Suprapubic skin (tissue), 4 donors: Measurements from ENCODE around the gene AUTS2. TPM values are rescaled to one million over a fixed set of nuclear protein-coding genes. Genes with fewer than 3 reads are reported as not detected.

Experiments
- DNase-seq, 2 donors: peaks; one replicate each; pipeline ENCODE4 v3.0.0-alpha.2; 2019; ENCODE audit warnings: low spot score in 2 of 2
- H3K27ac ChIP-seq: fragments of 200-600 bp; sonication (generic); one replicate; pipeline ENCODE4 v1.5.1; 2019
- H3K27me3 ChIP-seq: fragments of 200-600 bp; sonication (generic); one replicate; pipeline ENCODE4 v1.5.1; 2019
- H3K36me3 ChIP-seq: fragments of 200-600 bp; sonication (generic); one replicate; pipeline ENCODE4 v1.5.1; 2019
- H3K4me1 ChIP-seq: fragments of 200-600 bp; sonication (generic); one replicate; pipeline ENCODE4 v1.5.1; 2019
- H3K4me3 ChIP-seq: fragments of 200-600 bp; sonication (generic); one replicate; pipeline ENCODE4 v1.5.1; 2019; ENCODE audit warnings: mild to moderate bottlenecking
- H3K9me3 ChIP-seq: fragments of 200-600 bp; sonication (generic); one replicate; pipeline ENCODE4 v1.5.1; 2019
- CTCF ChIP-seq, 2 donors: fragments of 200-600 bp in 1 of 2; fragments of 450-650 bp in 1 of 2; sonication (generic) in 1 of 2; IDR thresholded peaks; one replicate each; pipeline ENCODE4 v1.5.1; 2016 to 2019; ENCODE audit warnings: antibody characterized with exemption in 2 of 2, mild to moderate bottlenecking in 1 of 2, moderate library complexity in 1 of 2
- EP300 ChIP-seq: sonication (generic); formaldehyde crosslinking; IDR thresholded peaks from one replicate; pipeline ENCODE4 v1.6.1; 2017; ENCODE audit warnings: antibody characterized with exemption
- POLR2A ChIP-seq, 2 donors: fragments of 450-650 bp; IDR thresholded peaks; one replicate each; pipeline ENCODE4 v1.6.1; 2017; ENCODE audit warnings: antibody characterized with exemption in 2 of 2, mild to moderate bottlenecking in 2 of 2, moderate library complexity in 2 of 2
- POLR2AphosphoS5 ChIP-seq, 3 donors: sonication (generic); formaldehyde crosslinking; IDR thresholded peaks; one replicate each; pipeline ENCODE4 v1.6.1; 2017; ENCODE audit warnings: antibody characterized with exemption in 3 of 3
- WGBS: methylation state at CpG from one replicate; pipeline ENCODE4 v1.1.5; 2018; 5-methylcytosine and 5-hydroxymethylcytosine counted together
- total RNA-seq, 4 donors: library from RNA; depleted of rRNA; stranded (reverse); fragments of >200 nt; gene quantifications; one replicate each; pipeline ENCODE4 v1.1.0, GENCODE V29; 2016

The AUTS2 gene
- total RNA-seq, 4 donors from 2014 or later, result 31.0 to 102 (median 56.4) TPM

GRCh38 chr7:70420381-70420662 lies 822.0 kb downstream of the AUTS2 start:
- 97% methylated on average over 2 of the region's 2 CpGs for WGBS
- Histone ChIP-seq H3K27me3 (no peaks in the 10 kb centered on the region), H3K36me3 (no peaks in the 10 kb centered on the region), H3K9me3 (no peaks in the 10 kb centered on the region), H3K4me3 (no peak overlapping the region), H3K4me1 (peaks cover 7% of the 10 kb centered on the region), H3K27ac (no peak overlapping the region)
- no peak for TF ChIP-seq EP300
- DNase-seq, result no peak

DNA sequence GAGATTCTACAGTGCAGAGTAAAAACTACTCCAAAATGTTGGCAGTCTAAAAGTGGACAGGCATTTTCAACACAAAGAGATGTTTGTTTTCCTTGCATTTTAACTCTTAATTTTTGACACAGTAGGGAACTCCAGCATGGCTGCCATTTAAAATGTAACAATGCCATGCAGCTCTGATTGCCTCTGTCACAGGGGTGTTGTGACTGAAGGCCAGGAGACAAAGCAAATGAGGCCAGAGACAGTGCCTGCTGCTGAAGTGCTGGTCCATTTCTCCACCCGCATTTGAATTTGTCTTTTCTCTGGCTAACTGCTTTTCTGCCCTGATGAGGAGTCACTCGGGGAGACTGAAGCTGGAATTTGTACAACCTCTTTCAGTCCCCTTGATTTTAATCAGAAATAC lies 823.0 kb downstream of the AUTS2 start:
- no peak for DNase-seq
- WGBS, result 91% methylated on average over 2 of the region's 2 CpGs
- no peaks in the 10 kb centered on the region for H3K36me3 ChIP-seq

GRCh38 chr7:70426249-70426880 lies 828.1 kb downstream of the AUTS2 start:
- no peaks in the 10 kb centered on the region for H3K4me1 ChIP-seq
- no peak overlapping the region for H3K4me3 ChIP-seq
- DNase-seq, result no peak
- H3K27ac ChIP-seq, result no peak overlapping the region
- no peak for TF ChIP-seq CTCF (IDR thresholded peaks at IDR 0.05)
- no peak for TF ChIP-seq EP300
- TF ChIP-seq POLR2A (IDR thresholded peaks at IDR 0.05), result no peak
- TF ChIP-seq POLR2AphosphoS5 (IDR thresholded peaks at IDR 0.05), result no peak
- 77% methylated on average over 12 of the region's 12 CpGs for WGBS
- H3K27me3 ChIP-seq, result no peaks in the 10 kb centered on the region
- no peaks in the 10 kb centered on the region for H3K36me3 ChIP-seq
- no peaks in the 10 kb centered on the region for H3K9me3 ChIP-seq

More for the DNA sequence above, 823.0 kb downstream of the AUTS2 start:
- Histone ChIP-seq H3K27ac (no peak overlapping the region), H3K9me3 (no peaks in the 10 kb centered on the region), H3K27me3 (no peaks in the 10 kb centered on the region), H3K4me1 (peaks cover 7% of the 10 kb centered on the region), H3K4me3 (no peak overlapping the region)
- TF ChIP-seq POLR2AphosphoS5 (IDR thresholded peaks at IDR 0.05) (no peak), EP300 (no peak), CTCF (IDR thresholded peaks at IDR 0.05) (no peak), POLR2A (IDR thresholded peaks at IDR 0.05) (no peak)

- Histone ChIP-seq H3K9me3 (no peaks in the 10 kb centered on the region), H3K27me3 (no peaks in the 10 kb centered on the region), H3K36me3 (no peaks in the 10 kb centered on the region), H3K27ac (no peak overlapping the region), H3K4me3 (no peak overlapping the region), H3K4me1 (no peaks in the 10 kb centered on the region)
- 87% methylated on average over 12 of the region's 12 CpGs for WGBS
- DNase-seq, result no peak
- TF ChIP-seq EP300, result no peak
- TF ChIP-seq POLR2AphosphoS5 (IDR thresholded peaks at IDR 0.05), result no peak
- no peak for TF ChIP-seq POLR2A (IDR thresholded peaks at IDR 0.05)
- no peak for TF ChIP-seq CTCF (IDR thresholded peaks at IDR 0.05)
These were observed 834.3 kb downstream of the AUTS2 start for GRCh38 chr7:70432567-70433001.

GRCh38 chr7:70434376-70434775 lies 836.1 kb downstream of the AUTS2 start:
- WGBS, result 76% methylated on average over 2 of the region's 2 CpGs
- H3K4me1 ChIP-seq, result no peaks in the 10 kb centered on the region
- no peaks in the 10 kb centered on the region for H3K9me3 ChIP-seq
- no peak overlapping the region for H3K27ac ChIP-seq
- TF ChIP-seq POLR2A (IDR thresholded peaks at IDR 0.05) (no peak), EP300 (no peak), CTCF (IDR thresholded peaks at IDR 0.05) (no peak), POLR2AphosphoS5 (IDR thresholded peaks at IDR 0.05) (no peak)
- no peak overlapping the region for H3K4me3 ChIP-seq
- no peak for DNase-seq
- no peaks in the 10 kb centered on the region for H3K36me3 ChIP-seq
- H3K27me3 ChIP-seq, result no peaks in the 10 kb centered on the region

DNA sequence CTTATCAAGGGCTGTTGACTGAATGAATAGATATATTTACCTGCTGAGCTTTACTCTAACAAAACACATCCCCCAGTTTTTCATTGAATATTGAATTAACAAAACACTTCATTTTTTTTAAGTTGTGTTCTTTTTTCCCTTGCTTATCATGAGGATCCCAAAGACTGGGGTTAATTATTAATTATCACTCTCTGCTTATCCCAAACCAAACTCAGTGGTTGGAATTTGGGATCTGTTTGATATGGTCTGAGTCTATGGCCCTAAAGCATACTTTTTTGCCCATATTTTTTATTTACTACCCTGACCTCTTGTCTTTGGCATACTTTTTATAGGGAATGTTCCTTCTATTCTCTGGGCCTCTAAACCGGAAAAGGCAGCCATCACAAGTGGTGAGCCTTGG lies 836.5 kb downstream of the AUTS2 start:
- no peak overlapping the region for H3K4me3 ChIP-seq
- H3K27me3 ChIP-seq, result no peaks in the 10 kb centered on the region
- no peak overlapping the region for H3K27ac ChIP-seq
- no peaks in the 10 kb centered on the region for H3K4me1 ChIP-seq
- no peaks in the 10 kb centered on the region for H3K36me3 ChIP-seq
- no peak for DNase-seq
- H3K9me3 ChIP-seq, result no peaks in the 10 kb centered on the region
- WGBS, result 96% methylated on average over 1 of the region's 1 CpG
- no peak for TF ChIP-seq POLR2A (IDR thresholded peaks at IDR 0.05)
- no peak for TF ChIP-seq POLR2AphosphoS5 (IDR thresholded peaks at IDR 0.05)
- no peak for TF ChIP-seq CTCF (IDR thresholded peaks at IDR 0.05)
- no peak for TF ChIP-seq EP300
